GM21576 (cell line): ENCODE results near the gene ZYX.
"Not testable (repeated sequence)": the region's sequence is repeated elsewhere in the genome, so short reads cannot be mapped to it uniquely, and the experiment has no call there.

Source experiments
- ATAC-seq: cut with Tn5 transposase; IDR thresholded peaks from one replicate; pipeline ENCODE4 v1.9.1; 2021; ENCODE audit warnings: mild to moderate bottlenecking, moderate library complexity; ENCODE audit not compliant: unreplicated experiment

The ZYX gene

GRCh38 chr7:143416565-143417149, 35.5 kb downstream of the ZYX start:
- no peak for ATAC-seq

- ATAC-seq: no peak
Measured at GRCh38 chr7:143417734-143418383, 36.7 kb downstream of the ZYX start.

GRCh38 chr7:143418681-143419458, 37.7 kb downstream of the ZYX start:
- no peak for ATAC-seq

- no peak for ATAC-seq
Measured at GRCh38 chr7:143419880-143420279, 38.7 kb downstream of the ZYX start.

- not testable (repeated sequence) for ATAC-seq
Measured at GRCh38 chr7:143420624-143421023, 39.5 kb downstream of the ZYX start.

GRCh38 chr7:143422033-143422432, 40.9 kb downstream of the ZYX start:
- ATAC-seq: no peak

- not testable (repeated sequence) for ATAC-seq
Measured at GRCh38 chr7:143424476-143424875, 43.3 kb downstream of the ZYX start.

GRCh38 chr7:143426479-143427142, 45.5 kb downstream of the ZYX start:
- no peak for ATAC-seq

- no peak for ATAC-seq
Measured at GRCh38 chr7:143429770-143430698, 48.9 kb downstream of the ZYX start.

GRCh38 chr7:143431109-143431508, 50.0 kb downstream of the ZYX start:
- no peak for ATAC-seq

- ATAC-seq: no peak
Measured at GRCh38 chr7:143433759-143434158, 52.6 kb downstream of the ZYX start.

GRCh38 chr7:143434660-143435059, 53.5 kb downstream of the ZYX start:
- ATAC-seq: no peak

GRCh38 chr7:143435266-143435665, 54.1 kb downstream of the ZYX start:
- no peak for ATAC-seq

GRCh38 chr7:143436325-143436946, 55.3 kb downstream of the ZYX start:
- ATAC-seq: no peak

GRCh38 chr7:143437578-143437977, 56.4 kb downstream of the ZYX start:
- peak; percentile 33 for ATAC-seq

GRCh38 chr7:143439866-143440265, 58.7 kb downstream of the ZYX start:
- no peak for ATAC-seq
